ENCODE measurements around the gene FBXL4.

- TF ChIP-seq POLR2A (IDR thresholded peaks at IDR 0.05) = no peak
- no peak for TF ChIP-seq CTCF (IDR thresholded peaks at IDR 0.05)
These were observed 25.8 kb upstream of the FBXL4 start for GRCh38 chr6:98973571-98973970.
